ENCODE measurements around the gene TMPRSS9.
A peak's percentile ranks its signal among the peaks of the same experiment; 100 is the strongest.
"Not testable (repeated sequence)": the region's sequence is repeated elsewhere in the genome, so short reads cannot be mapped to it uniquely, and the experiment has no call there.

TMPRSS9 gene

GRCh38 chr19:2362046-2362969, 2.2 kb downstream of the TMPRSS9 start:
- DNase-seq (ENCODE audit: low spot score), result no peak

DNA sequence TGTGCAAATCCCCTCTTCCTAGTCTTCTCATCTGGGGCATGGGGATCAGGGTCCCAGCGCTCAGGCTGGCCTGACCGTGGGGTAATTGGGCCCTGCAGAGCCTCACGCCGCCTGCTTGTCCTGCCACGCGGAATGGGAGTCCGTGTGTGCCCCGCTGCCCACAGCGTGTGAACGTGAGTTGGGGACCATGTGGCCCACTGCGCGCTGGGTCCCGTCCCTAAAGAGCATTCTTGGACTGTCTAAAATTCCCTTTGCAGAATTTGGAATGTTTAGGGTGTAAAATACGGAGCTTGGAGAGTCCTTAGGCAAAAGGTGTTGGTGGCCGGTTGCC, 2.9 kb downstream of the TMPRSS9 start:
- DNase-seq (ENCODE audit: low spot score), result no peak

DNA sequence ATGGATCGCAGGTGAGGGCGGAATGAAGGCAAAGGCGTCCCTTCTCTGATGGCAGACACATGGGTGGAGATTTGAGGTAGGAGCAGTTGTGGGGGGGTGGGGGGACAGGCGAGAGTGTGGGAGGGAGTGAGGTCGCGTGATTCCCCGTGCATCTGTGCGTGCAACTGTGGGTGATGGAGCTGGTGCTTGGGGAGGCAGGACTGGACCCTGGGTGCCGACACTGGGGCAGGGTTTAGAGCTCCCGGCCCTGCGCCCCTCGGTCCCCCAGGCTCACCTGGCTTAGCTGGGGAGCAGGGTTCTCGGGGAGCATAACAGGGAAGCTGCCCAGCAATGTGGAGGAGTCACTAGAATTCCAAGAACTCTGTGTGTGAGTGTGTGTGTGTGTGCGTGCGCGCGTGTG, 3.4 kb downstream of the TMPRSS9 start:
- DNase-seq (ENCODE audit: low spot score), result no peak

DNA sequence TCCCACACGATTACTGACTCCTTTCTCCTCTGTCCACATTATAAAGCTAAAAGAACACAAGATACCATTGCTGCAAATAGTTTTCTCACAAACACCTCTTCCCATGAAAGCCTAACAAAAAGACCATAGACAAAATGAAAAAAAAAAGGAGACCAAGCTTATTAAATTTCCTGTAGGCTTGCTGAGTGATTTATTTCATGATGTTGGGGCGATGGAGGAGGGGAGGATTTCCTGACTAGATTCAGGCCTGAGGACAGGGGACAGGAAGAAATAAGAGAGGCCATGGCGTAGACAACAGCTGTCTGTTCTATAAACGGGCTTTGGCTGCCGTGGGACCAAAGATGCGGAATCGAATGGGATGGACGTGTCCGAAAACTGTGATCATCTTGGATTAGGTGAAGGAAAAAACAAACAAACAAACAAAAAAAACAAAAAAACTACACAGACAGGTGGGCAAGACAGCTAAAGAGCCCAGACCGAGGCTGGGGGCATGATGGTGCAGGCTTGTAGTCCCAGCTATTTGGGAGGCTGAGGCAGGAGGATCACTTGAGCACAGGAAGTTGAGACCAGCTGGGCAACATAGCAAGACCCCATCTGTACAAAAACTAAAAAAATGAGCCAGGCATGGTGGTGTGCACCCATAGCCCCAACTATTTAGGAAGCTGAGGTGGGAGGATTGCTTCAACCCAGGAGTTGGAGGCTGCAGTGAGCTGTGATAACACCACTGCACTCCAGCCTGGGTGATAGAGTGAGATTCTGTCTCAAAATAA, 5.3 kb downstream of the TMPRSS9 start:
- no peak for DNase-seq (ENCODE audit: low spot score)

- no peak for DNase-seq (ENCODE audit: low spot score)
Observed at GRCh38 chr19:2371656-2372055, 11.6 kb downstream of the TMPRSS9 start.

GRCh38 chr19:2372076-2372612, 12.1 kb downstream of the TMPRSS9 start:
- no peak for DNase-seq (ENCODE audit: low spot score)

DNA sequence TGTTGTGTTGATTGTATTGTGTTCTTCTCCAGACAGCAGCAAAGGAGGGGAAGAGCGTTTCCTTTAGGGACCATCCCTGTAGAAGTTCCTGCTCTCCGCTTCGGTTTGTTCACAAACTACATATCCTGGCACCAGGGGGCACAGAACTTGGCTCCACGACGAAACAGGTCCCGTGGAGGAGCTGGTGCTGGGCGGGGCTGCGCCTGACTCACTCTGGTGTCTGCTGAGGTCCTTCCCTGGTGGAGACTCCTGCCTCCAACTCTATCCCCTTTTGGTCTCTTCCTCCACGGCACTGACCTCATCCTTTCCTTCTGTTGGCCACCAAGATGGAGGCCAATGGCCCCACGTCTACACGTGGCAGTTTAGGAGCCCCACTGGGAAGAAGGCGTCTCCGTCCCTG, 14.7 kb downstream of the TMPRSS9 start:
- no peak for DNase-seq (ENCODE audit: low spot score)

DNA sequence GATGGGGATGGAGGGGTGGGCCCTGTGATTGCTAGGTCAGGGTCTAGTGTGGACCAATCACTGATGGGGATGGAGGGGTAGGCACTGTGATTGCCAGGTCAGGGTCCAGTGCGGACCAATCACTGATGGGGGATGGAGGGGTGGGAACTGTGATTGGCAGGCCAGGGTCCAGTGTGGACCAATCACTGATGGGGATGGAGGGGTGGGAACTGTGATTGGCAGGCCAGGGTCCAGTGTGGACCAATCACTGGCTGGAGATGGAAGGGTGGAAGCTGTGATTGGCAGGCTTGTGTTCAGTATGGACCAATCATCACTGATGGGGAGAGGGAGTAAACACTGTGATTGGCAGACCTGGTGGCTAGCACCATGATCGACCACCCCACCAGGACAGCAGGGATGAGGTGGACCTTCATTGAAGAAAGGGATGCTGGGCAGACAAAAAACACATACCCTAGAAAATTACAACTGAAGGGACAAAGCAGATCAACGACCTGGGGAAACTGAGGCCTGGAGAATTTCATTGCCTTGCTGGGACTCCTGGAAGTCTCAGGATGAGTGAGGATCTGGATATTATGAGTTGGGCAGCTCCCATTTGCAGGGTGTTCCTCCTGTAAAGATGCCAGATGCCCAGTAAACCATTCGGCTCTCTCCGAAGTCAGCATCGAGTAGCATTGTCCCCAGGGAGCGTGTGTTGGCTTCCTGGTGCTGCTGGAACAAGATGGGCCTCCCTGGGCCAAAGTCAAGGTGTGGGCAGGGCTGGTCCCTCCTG, 15.5 kb downstream of the TMPRSS9 start:
- no peak for DNase-seq (ENCODE audit: low spot score)

DNA sequence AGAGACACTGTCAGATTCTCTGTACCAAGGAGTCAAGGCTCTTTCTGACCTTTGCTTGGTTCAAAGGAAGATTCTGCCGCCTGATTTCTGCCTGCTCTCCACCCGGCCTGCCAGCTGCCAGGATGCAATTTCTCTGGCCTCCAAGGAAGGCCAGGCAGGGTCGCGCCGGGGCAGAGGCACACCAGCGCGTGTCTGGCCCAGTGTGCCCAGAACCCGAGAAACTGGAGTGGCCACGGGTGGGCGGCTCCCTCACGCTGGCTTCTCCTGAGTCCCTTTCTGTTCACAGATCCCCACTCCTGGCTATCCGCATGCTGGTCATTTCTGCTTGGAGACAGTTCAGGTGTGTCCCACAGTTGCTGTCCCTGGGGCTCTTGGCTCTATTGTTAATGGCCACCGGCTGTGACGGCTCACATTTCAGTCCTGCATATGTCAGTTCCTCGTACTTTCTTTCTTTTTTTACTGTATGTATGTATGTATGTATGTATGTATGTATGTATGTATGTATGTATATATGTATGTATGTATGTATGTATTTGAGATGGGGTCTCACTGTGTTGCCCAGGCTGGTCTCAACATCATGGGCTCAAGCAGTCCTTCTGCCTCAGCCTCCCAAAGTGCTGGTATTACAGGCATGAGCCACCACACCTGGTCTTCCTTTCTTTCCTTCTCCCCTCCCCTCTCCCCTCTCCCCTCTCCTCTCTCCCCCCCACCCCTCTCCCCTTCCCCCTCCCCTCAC, 16.9 kb downstream of the TMPRSS9 start:
- DNase-seq (ENCODE audit: low spot score), result no peak

DNA sequence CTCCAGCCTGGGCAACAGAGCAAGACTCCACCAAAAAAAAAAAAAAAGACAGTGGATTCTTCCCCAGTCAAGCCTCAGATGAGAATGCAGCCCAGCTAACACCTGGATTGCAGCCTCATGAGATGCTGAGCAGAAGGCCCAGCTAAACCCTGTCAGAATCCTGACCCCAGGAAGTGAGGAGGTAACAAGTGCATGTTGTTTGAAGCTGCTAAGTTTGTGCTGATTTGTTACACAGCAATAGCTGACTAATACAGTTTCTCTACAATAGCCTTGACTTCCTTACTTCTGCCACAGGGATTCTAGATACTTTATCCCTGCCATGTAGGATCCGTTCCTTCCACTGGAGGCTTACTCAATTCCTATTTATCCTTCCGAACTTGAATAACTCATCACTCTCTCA, 20.5 kb downstream of the TMPRSS9 start:
- DNase-seq (ENCODE audit: low spot score), result no peak

GRCh38 chr19:2381148-2381820, 21.2 kb downstream of the TMPRSS9 start:
- DNase-seq (ENCODE audit: low spot score), result no peak

GRCh38 chr19:2382530-2383222, 22.6 kb downstream of the TMPRSS9 start:
- no peak for DNase-seq (ENCODE audit: low spot score)

DNA sequence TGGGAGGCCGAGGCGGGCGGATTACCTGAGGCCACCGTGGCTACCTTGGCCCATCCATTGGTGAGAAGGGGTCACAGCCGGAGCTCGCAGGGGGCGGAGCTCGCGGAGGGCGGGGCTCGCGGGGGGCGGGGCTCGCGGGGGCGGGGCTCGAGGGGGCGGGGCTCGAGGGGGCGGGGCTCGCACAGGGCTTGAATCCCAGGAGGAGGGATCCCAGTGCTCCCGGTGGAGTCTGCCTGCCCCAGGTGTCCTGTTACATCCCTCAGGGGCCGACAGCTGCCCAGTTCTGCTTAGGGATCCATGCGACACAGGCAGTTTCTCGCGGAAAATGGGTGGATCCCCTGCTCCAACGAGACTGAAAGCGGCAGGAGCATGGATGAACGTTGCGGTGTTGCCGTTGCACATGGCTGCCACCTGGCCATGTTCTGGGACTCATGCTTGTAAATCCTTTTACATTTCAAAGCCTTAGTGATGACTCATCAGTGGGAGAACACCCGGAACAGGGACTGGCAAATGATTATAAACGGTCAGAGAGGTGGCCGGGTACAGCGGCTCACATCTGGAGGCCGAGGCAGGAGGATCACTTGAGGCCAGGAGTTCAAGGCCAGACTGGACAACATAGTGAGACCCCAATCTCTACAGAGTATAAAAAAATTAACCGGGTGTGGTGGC, 25.1 kb downstream of the TMPRSS9 start:
- DNase-seq (ENCODE audit: low spot score), result peak; percentile 94

GRCh38 chr19:2387367-2388288, 27.6 kb downstream of the TMPRSS9 start:
- no peak for DNase-seq (ENCODE audit: low spot score)

DNA sequence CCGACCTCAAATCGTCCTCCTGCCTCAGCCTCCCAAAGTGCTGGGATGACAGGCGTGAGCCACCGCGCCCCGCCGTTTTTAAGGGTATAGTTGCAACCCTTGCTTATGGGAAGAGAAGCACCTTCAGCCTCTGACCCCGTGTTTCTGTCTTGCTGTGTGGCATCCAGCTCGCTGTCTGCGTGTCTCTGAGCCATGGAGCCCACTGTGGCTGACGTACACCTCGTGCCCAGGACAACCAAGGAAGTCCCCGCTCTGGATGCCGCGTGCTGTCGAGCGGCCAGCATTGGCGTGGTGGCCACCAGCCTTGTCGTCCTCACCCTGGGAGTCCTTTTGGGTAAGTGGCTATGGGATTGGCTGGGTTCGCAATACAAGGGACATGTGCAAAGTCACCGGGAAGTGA, 29.5 kb downstream of the TMPRSS9 start:
- DNase-seq (ENCODE audit: low spot score), result no peak

DNA sequence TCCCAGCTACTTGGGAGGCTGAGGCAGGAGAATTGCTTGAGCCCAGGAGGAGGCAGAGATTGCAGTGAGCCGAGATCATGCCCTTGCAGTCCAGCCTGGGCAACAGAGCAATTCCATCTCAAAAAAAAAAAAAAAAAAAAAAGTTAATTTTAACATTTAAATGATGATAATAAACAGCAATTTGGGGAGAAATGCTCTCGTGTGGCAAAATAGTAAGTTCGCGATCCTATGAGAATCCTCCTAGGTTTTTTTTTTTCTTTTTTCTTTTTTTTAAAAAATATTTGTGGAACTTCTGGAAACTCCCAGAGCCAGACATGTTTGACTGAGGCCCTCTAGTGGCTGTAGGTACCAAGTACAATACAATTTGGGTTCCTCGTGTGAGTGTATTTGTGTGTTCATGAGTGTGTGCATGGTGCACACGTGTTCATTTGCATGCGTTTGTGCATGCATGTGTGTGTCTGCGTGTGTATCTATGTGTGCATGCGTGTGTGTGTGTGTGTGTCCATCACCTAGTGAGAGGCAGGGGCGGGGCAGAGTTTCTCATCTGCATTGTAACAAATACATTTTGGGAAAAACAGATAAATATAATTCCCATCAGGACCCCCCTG, 31.2 kb downstream of the TMPRSS9 start:
- DNase-seq (ENCODE audit: low spot score), result peak; percentile 53

DNA sequence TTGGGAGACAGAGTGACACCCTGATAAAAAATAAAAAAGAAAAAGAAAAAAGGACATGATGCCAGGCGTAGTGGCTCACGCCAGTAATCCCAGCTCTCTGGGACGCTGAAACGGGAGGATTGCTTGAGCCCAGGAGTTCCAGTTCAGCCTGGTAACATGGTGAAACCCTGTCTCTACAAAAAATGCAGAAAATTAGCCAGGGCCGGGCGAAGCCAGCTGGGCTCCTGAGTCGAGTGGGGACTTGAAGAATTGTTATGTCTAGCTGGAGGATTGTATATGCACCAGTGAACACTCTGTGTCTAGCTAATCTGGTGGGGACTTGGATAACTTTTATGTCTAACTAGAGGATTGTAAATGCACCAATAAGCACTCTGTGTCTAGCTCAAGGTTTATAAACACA, 32.3 kb downstream of the TMPRSS9 start:
- DNase-seq (ENCODE audit: low spot score), result no peak

DNA sequence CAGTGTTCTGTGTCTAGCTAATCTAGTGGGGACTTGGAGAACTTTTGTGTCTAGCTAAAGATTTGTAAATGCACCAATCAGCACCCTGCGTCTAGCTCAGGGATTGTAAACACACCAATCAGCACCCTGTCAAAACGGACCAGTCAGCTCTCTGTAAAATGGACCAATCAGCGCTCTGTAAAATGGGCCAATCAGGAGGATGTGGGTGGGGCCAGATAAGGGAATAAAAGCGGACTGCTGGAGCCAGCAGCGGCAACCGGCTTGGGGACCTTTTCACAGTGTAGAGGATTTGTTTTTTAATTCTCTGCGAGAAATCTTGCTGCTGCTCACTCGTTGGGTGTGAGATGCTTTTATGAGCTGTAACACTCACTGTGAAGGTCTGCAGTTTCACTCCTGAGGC, 32.8 kb downstream of the TMPRSS9 start:
- not testable (repeated sequence) for DNase-seq (ENCODE audit: low spot score)
